ENCODE measurements around the gene HAPLN2. TPM values are rescaled to one million over a fixed set of nuclear protein-coding genes. Genes with fewer than 3 reads are reported as not detected.

The HAPLN2 gene
- total RNA-seq, 1 donor from 2014 or later = not detected

- H3K4me3 ChIP-seq (ENCODE audit: low read depth, low read length) = no peak overlapping the region
- DNase-seq (ENCODE audit: low read depth) = no peak
- TF ChIP-seq, protein P1, sequence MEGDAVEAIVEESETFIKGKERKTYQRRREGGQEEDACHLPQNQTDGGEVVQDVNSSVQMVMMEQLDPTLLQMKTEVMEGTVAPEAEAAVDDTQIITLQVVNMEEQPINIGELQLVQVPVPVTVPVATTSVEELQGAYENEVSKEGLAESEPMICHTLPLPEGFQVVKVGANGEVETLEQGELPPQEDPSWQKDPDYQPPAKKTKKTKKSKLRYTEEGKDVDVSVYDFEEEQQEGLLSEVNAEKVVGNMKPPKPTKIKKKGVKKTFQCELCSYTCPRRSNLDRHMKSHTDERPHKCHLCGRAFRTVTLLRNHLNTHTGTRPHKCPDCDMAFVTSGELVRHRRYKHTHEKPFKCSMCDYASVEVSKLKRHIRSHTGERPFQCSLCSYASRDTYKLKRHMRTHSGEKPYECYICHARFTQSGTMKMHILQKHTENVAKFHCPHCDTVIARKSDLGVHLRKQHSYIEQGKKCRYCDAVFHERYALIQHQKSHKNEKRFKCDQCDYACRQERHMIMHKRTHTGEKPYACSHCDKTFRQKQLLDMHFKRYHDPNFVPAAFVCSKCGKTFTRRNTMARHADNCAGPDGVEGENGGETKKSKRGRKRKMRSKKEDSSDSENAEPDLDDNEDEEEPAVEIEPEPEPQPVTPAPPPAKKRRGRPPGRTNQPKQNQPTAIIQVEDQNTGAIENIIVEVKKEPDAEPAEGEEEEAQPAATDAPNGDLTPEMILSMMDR (conservative IDR thresholded peaks at IDR 0.05; ENCODE audit: low read depth, low read length) = no peak
Measured at GRCh38 chr1:156598125-156598524, 21.1 kb upstream of the HAPLN2 start.

GRCh38 chr1:156598731-156599432, 20.3 kb upstream of the HAPLN2 start:
- TF ChIP-seq, protein P1 (conservative IDR thresholded peaks at IDR 0.05; ENCODE audit: low read depth, low read length) = no peak
- no peak overlapping the region for H3K4me3 ChIP-seq (ENCODE audit: low read depth, low read length)
- no peak for DNase-seq (ENCODE audit: low read depth)

DNA sequence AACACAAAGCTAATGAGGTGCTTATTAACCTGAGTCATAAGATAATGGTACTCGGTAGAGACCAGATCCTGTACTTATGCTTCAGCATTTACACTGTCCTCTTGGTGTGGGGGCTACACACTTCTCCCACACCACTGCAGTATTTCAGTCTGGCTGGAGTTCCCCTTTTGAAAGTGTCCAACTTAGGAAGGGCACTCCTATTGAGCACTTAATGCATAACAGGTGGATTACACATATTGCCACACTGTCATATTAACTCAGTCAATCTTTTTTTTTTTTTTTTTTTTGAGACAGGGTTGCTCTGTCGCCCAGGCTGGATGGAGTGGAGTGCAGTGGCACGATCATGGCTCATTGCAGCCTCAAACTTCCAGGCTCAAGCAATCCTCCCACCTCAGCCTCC, 19.4 kb upstream of the HAPLN2 start:
- H3K4me3 ChIP-seq (ENCODE audit: low read depth, low read length) = no peak overlapping the region
- no peak for DNase-seq (ENCODE audit: low read depth)

GRCh38 chr1:156600733-156601121, 18.5 kb upstream of the HAPLN2 start:
- no peak for DNase-seq (ENCODE audit: low read depth)
- H3K4me3 ChIP-seq (ENCODE audit: low read depth, low read length) = peak overlapping the region; percentile 65
- TF ChIP-seq, protein P1 (conservative IDR thresholded peaks at IDR 0.05; ENCODE audit: low read depth, low read length) = no peak

More for the DNA sequence above, 19.4 kb upstream of the HAPLN2 start:
- TF ChIP-seq, protein P1 (conservative IDR thresholded peaks at IDR 0.05; ENCODE audit: low read depth, low read length) = peak; percentile 27

DNA sequence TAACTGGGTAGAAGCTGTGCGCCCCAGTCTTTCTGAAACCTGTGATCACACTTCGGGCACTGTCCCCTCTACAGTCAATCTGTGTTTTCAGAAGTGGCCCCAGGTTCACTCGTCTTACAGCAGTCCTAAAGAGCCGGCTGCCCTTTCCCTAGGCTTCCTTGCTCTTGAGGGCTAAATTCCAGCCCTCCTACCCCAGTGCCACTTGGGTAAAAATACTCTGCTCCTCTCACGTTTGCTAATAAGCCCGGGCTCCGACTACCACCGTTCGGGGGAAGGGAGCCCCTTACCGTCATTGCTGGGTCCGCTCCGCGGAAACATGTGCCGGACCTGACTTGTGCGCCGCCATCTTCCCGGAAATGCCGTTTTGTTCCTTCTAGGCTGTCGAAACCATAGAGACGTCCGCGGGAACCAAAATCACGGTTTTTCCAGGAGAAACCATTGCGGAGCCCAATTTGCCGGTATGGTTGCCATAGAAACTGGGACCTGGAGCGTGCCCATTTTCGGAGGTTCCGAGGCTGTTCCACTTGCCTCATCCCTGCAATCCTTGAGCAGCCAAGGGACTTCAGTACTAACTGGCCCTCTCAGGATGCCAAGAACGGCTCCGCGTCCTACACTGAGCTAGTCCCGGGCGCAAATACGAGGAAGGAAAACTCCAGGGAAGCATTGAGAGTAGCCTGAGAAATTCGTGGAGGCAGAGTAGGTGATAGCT, 17.9 kb upstream of the HAPLN2 start, which contains the start of gene GPATCH4:
TSS of gene GPATCH4 (minus strand) at position 358 of the 709 bp plus-strand sequence.
- TF ChIP-seq, protein P1 (conservative IDR thresholded peaks at IDR 0.05; ENCODE audit: low read depth, low read length) = no peak
- peak within 1 kb of the TSS; percentile 65 for H3K4me3 ChIP-seq (ENCODE audit: low read depth, low read length)
- peak; percentile 52 for DNase-seq (ENCODE audit: low read depth)

GRCh38 chr1:156601892-156602291, 17.3 kb upstream of the HAPLN2 start:
- no peak for DNase-seq (ENCODE audit: low read depth)
- TF ChIP-seq, protein P1 (conservative IDR thresholded peaks at IDR 0.05; ENCODE audit: low read depth, low read length) = no peak
- peak overlapping the region; percentile 65 for H3K4me3 ChIP-seq (ENCODE audit: low read depth, low read length)
